Caco-2 (cell line): Measurements from ENCODE around the gene TAF15. TPM values are rescaled to one million over a fixed set of nuclear protein-coding genes. Genes with fewer than 3 reads are reported as not detected.

Source experiments
- BruUV-seq: library from RNA; stranded (reverse); fragments of 400-500 nt; replicated peaks from 2 replicates; lab custom pipeline; 2021; lab: Mats Ljungman, UMichigan
- CTCF ChIA-PET: fragments of 300-600 bp; sonication (Branson Sonifier 250); formaldehyde crosslinking; loops from one replicate; lab custom pipeline; 2022; ENCODE audit warnings: antibody characterized with exemption; lab: Charles Lee
- POLR2A ChIA-PET: fragments of 300-600 bp; sonication (Branson Sonifier 250); formaldehyde crosslinking; loops from one replicate; lab custom pipeline; 2022; ENCODE audit warnings: antibody characterized with exemption; lab: Charles Lee
- DNase-seq, 2 experiments: peaks; one replicate each; pipeline versions ENCODE4 v3.0.0 to v3.0.0-alpha.2; 2020 to 2022
- H3K27me3 ChIP-seq: replicated peaks from 2 replicates; pipeline ENCODE4 v1.6.0; 2011; ENCODE audit warnings: low read length; ENCODE audit not compliant: control insufficient read depth, insufficient read depth
- H3K36me3 ChIP-seq: 2 replicates; pipeline ENCODE4 v1.5.1; 2011; ENCODE audit warnings: low read length; ENCODE audit not compliant: control insufficient read depth, insufficient read depth
- H3K4me1 ChIP-seq: fragments of 250-450 bp; sonication (Bioruptor Pico); 2 replicates; pipeline ENCODE4 v1.5.1; 2020; ENCODE audit warnings: mild to moderate bottlenecking
- H3K4me3 ChIP-seq: 2 replicates; pipeline ENCODE4 v1.5.1; 2011; ENCODE audit warnings: low read depth, mild to moderate bottlenecking, control low read depth, low read length
- H3K9me3 ChIP-seq: fragments of 250-450 bp; sonication (Bioruptor Pico); 2 replicates; pipeline ENCODE4 v1.5.1; 2020; ENCODE audit warnings: mild to moderate bottlenecking, moderate library complexity
- H3K27ac Mint-ChIP-seq: one replicate; pipeline ENCODE4 v1.8.0; 2022; ENCODE audit warnings: mixed read lengths; ENCODE audit not compliant: unreplicated experiment
- H3K27me3 Mint-ChIP-seq: one replicate; pipeline ENCODE4 v1.8.0; 2022; ENCODE audit warnings: mixed read lengths; ENCODE audit not compliant: insufficient read depth, unreplicated experiment
- H3K36me3 Mint-ChIP-seq: one replicate; pipeline ENCODE4 v1.8.0; 2022; ENCODE audit warnings: mild to moderate bottlenecking, mixed read lengths; ENCODE audit not compliant: insufficient read depth, unreplicated experiment
- H3K4me1 Mint-ChIP-seq: one replicate; pipeline ENCODE4 v1.8.0; 2022; ENCODE audit warnings: low read depth, mixed read lengths; ENCODE audit not compliant: unreplicated experiment
- H3K4me3 Mint-ChIP-seq: one replicate; pipeline ENCODE4 v1.8.0; 2022; ENCODE audit warnings: mild to moderate bottlenecking, moderate library complexity, mixed read lengths; ENCODE audit not compliant: unreplicated experiment
- H3K9me3 Mint-ChIP-seq: one replicate; pipeline ENCODE4 v1.8.0; 2022; ENCODE audit warnings: mixed read lengths; ENCODE audit not compliant: unreplicated experiment
- CTCF ChIP-seq, 2 experiments: fragments of 200-600 bp in 1 of 2; IDR thresholded peaks; 1 replicate in 1 of 2; 2 replicates in 1 of 2; pipeline versions ENCODE4 v1.5.1 to v1.8.0; 2011 to 2022; ENCODE audit warnings: antibody characterized with exemption in 1 of 2, control low read depth in 1 of 2, inconsistent platforms in 1 of 2, low read depth in 1 of 2, low read length in 1 of 2, mild to moderate bottlenecking in 1 of 2, moderate library complexity in 1 of 2; ENCODE audit not compliant: insufficient read depth in 1 of 2, severe bottlenecking in 1 of 2, unreplicated experiment in 1 of 2
- intact Hi-C: fragments of 100-400 bp; cut with micrococcal nuclease; formaldehyde crosslinking; loops from one replicate; pipeline ENCODE4 v1.10.0; 2022; ENCODE audit not compliant: unreplicated experiment
- total RNA-seq: library from RNA; stranded (reverse); gene quantifications from 2 replicates; pipeline ENCODE4 v1.2.3, GENCODE V29; 2022

Gene TAF15
- total RNA-seq, 1 experiment from 2014 or later: 350 TPM

- H3K27me3 ChIP-seq: no peaks in the 10 kb centered on the region
- DNase-seq: no peak
- POLR2A ChIA-PET: interaction anchor here (0.6 kb wide), 4 partner anchors 8 to 1133 kb away, joined by 5 to 17 read pairs (median 8); partner anchors contain the start of gene PEX12
- TF ChIP-seq CTCF (IDR thresholded peaks at IDR 0.05; ENCODE audit: insufficient read depth in 1 of 2, low read depth in 1 of 2, low read length in 1 of 2, severe bottlenecking in 1 of 2, unreplicated experiment in 1 of 2): no peak
- Mint-ChIP-seq H3K27ac (no peak overlapping the region), H3K4me3 (no peak overlapping the region), H3K27me3 (no peaks in the 10 kb centered on the region), H3K4me1 (no peaks in the 10 kb centered on the region), H3K9me3 (no peaks in the 10 kb centered on the region), H3K36me3 (peaks cover 79% of the 10 kb centered on the region)
- no peak overlapping the region for H3K4me3 ChIP-seq
- CTCF ChIA-PET: interaction anchor here (1.3 to 3.2 kb wide), 2 partner anchors 24 to 53 kb away, joined by 4 to 14 read pairs; no protein-coding TSS in a partner anchor
- no peaks in the 10 kb centered on the region for H3K9me3 ChIP-seq
- intact Hi-C loops: no loop called here
- 0 out of 2 replicates have a peak, but pooled peaks cover 2% of the 10 kb centered on the region for H3K36me3 ChIP-seq
- no peaks in the 10 kb centered on the region for H3K4me1 ChIP-seq
- no TSS peak for BruUV-seq
These were observed 7.4 kb downstream of the TAF15 start for GRCh38 chr17:35816723-35817122.

- TF ChIP-seq CTCF (IDR thresholded peaks at IDR 0.05; ENCODE audit: insufficient read depth in 1 of 2, low read depth in 1 of 2, low read length in 1 of 2, severe bottlenecking in 1 of 2, unreplicated experiment in 1 of 2): no peak
- no peak overlapping the region for H3K27ac Mint-ChIP-seq
- no peak for DNase-seq
- no peaks in the 10 kb centered on the region for H3K27me3 Mint-ChIP-seq
- no TSS peak for BruUV-seq
- Histone ChIP-seq H3K4me1 (no peaks in the 10 kb centered on the region), H3K9me3 (no peaks in the 10 kb centered on the region), H3K4me3 (no peak overlapping the region), H3K36me3 (peaks cover 3% of the 10 kb centered on the region; the same call in 1 of the 2 replicates), H3K27me3 (no peaks in the 10 kb centered on the region)
- no peaks in the 10 kb centered on the region for H3K4me1 Mint-ChIP-seq
- H3K9me3 Mint-ChIP-seq: no peaks in the 10 kb centered on the region
- no peak overlapping the region for H3K4me3 Mint-ChIP-seq
- peaks cover 79% of the 10 kb centered on the region for H3K36me3 Mint-ChIP-seq
- POLR2A ChIA-PET: interaction anchor here (0.6 kb wide), 1 partner anchor 8 kb away, joined by 5 read pairs; no protein-coding TSS in a partner anchor
- CTCF ChIA-PET: interaction anchor here (1.0 to 3.2 kb wide), 3 partner anchors 8 to 53 kb away, joined by 3 to 14 read pairs (median 4); partner anchors contain the start of gene TAF15
- intact Hi-C loops: no loop called here
These were observed 7.9 kb downstream of the TAF15 start for GRCh38 chr17:35817196-35817595.

GRCh38 chr17:35819455-35819854 is 10.2 kb downstream of the TAF15 start:
- ChIA-PET CTCF (interaction anchor here (1.8 kb wide), 1 partner anchor 55 kb away, joined by 7 read pairs; no protein-coding TSS in a partner anchor), POLR2A (interaction anchor here (2.9 kb wide), 1 partner anchor 10 kb away, joined by 11 read pairs; the partner anchor contains the start of gene TAF15)
- H3K36me3 ChIP-seq: peaks cover 3% of the 10 kb centered on the region
- no peak for TF ChIP-seq CTCF (IDR thresholded peaks at IDR 0.05; ENCODE audit: insufficient read depth in 1 of 2, low read depth in 1 of 2, low read length in 1 of 2, severe bottlenecking in 1 of 2, unreplicated experiment in 1 of 2)
- no peaks in the 10 kb centered on the region for H3K27me3 ChIP-seq
- no peaks in the 10 kb centered on the region for H3K4me1 ChIP-seq
- no peaks in the 10 kb centered on the region for H3K27me3 Mint-ChIP-seq
- no peak overlapping the region for H3K4me3 Mint-ChIP-seq
- intact Hi-C loops: no loop called here
- H3K9me3 ChIP-seq: no peaks in the 10 kb centered on the region
- H3K27ac Mint-ChIP-seq: no peak overlapping the region
- peaks cover 7% of the 10 kb centered on the region for H3K4me1 Mint-ChIP-seq
- H3K36me3 Mint-ChIP-seq: peaks cover 81% of the 10 kb centered on the region
- no peak for DNase-seq
- H3K4me3 ChIP-seq: no peak overlapping the region
- BruUV-seq: no TSS peak
- no peaks in the 10 kb centered on the region for H3K9me3 Mint-ChIP-seq
